Effector CD8-positive, alpha-beta T cell (primary cell): ENCODE data around the gene MADCAM1.
"Not testable (repeated sequence)": the region's sequence is repeated elsewhere in the genome, so short reads cannot be mapped to it uniquely, and the experiment has no call there.

Experiments used
- DNase-seq: peaks from one replicate; lab custom pipeline; 2025; lab: John Stamatoyannopoulos, UW

Gene MADCAM1

GRCh38 chr19:465056-465816 lies 31.1 kb upstream of the MADCAM1 start:
- DNase-seq: no peak

GRCh38 chr19:467554-467953 lies 28.7 kb upstream of the MADCAM1 start:
- no peak for DNase-seq

DNA sequence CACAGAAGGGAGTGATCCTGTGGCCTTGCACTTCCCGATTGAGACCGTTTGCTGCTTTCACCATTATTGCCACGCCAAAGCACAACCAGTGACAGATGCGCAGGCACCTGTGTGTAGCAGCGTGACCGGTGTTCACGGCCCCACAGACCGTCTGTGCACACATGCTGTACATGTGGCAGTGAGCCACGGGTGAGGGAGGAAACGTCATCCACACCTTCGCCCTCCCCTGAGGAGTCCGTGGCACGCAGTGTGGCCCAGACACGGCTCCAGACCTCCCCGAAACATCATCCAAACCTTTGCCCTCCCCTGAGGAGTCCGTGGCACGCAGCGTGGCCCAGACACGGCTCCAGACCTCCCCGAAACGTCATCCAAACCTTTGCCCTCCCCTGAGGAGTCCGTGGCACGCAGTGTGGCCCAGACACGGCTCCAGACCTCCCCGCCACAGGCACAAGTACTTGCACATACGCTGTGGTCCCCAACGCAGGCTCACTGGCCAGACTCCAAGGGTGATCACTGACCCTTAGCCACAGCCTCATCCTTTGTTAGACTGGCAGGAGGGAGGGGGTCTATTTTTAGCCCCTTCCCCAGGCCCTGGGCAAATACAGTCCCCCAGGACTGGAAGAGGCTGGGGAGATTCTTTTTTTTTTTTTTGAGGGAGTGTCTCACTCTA lies 27.6 kb upstream of the MADCAM1 start:
- no peak for DNase-seq

GRCh38 chr19:469833-470232 lies 26.5 kb upstream of the MADCAM1 start:
- DNase-seq: no peak

DNA sequence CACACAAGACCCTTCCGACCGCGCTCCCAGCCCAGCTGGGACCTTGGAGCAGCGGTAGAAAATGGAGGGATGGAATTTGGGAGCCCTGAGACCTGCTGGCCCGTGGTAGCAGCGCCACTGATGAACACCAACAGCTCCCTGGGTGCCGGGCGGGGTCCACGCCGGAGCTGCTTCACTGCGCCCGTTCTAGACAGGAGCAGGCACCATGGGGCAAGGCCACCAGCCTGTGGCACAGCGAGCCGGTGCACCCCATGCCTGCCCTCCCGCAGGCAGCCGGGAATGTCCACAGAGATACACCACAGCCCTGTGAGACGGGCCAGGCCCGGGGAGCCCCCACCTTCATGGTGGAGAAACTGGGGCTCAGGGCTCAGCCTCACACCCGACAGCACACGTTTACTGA lies 25.6 kb upstream of the MADCAM1 start:
- DNase-seq: no peak

GRCh38 chr19:472005-472858 lies 24.1 kb upstream of the MADCAM1 start:
- DNase-seq: no peak

DNA sequence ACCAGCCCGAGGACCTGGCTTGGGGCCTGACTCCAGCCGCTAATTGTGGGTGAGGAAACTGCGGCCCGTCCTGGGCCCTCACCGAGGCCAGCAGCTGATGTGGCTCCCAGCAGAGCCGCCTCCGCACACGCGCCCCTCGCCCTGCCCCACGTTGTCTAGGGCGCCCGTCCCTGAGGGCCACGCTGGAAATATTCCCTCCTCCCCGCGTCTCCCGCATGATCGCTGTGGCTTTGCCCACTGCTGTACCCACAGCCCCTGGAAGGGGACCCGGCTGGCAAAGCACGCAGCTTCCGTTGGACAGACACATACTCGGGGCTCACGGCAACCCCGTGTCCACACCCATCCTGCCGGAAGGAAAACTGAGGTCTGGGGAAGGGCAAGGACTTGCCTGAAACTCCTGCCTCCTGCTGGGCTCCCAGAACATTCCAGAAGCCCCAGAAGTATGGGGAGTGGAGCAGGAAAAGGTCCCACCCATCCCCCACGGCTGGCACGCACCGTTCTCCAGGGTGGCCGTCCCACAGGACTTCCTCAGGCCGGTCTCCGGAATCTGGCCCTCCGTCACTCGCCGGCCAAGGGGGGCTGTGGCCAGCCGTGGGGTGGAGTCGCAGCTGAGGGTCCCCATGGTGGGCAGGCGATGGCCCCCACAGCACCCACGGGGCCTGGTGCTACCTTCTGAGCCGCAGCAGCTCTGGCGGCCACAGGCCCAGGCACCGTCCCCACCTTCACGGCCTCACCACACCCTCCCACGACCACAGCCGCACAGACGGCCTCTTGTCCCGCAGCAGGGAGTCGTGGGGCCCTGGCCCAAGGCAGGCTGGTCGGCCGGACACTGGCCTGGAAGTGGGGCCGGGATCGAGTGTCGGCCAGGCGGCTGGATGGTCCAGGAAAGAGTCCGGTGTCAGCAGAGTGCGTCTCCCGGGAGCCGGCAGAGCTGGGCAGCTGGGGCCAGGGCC lies 21.9 kb upstream of the MADCAM1 start:
- DNase-seq: no peak

- DNase-seq: no peak
These were observed 20.9 kb upstream of the MADCAM1 start for GRCh38 chr19:475360-475759.

- no peak for DNase-seq
These were observed 17.9 kb upstream of the MADCAM1 start for GRCh38 chr19:478236-478903.

DNA sequence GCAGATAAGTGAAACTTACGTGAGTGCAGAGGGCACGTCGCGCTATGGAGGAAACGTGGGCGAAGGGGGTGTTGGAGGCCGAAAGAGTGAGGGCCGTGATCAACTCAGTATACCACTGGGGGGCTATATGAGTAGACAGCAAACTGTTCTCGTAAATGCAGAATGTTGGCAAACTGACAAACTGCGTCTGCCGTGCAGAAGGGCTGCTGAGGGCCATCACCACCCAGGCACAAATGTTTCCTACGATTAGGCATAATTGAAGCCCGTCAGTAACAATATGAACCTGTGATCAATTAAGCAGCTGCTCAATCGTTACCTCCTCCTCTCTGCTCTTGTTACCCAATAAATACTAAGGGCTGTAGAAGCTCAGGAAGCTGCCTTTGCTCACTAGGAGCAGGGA lies 17.3 kb upstream of the MADCAM1 start:
- DNase-seq: no peak

- peak; percentile 31 for DNase-seq
These were observed 16.1 kb upstream of the MADCAM1 start for GRCh38 chr19:480016-480855.

GRCh38 chr19:481100-481499 lies 15.2 kb upstream of the MADCAM1 start:
- DNase-seq: not testable (repeated sequence)

DNA sequence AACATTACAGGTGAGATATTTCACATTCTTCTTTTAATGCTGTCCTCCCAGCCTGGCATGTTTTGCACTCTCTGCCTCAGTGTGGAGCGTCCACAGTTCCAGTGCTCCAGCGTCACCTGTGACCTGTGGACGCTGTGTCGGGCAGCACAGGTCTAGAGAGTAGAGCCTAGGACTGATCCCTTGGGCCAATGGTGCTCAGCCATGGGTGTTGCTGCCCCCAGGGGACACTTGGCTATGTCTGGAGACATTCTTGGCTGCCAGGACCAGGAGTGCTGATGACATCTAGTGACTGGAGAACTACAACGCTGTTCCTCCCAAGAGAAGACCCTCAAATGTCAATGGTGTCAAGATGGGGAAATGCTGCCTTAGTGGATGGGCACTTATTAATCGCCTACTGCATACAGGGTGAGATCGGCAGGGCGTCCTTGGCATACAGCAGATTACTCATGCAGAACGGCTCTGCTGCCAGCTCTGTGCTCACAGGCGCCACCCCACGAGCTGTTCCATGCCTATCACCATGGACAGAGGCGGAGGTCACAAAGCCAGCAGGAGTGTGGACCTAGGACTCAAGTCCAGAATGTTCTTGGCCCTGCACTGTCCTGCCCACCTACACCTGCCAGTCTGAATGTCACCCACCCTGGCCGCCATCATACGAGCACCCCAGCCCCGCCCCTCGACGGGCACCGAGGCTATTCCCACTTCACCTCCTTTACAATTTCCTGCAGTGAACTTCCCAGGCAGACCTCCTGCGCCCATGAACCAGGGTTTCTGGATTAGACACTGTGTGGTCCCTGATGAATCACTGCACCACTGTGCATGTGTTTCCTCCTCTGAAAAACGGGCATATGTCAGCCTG lies 13.9 kb upstream of the MADCAM1 start:
- DNase-seq: no peak

DNA sequence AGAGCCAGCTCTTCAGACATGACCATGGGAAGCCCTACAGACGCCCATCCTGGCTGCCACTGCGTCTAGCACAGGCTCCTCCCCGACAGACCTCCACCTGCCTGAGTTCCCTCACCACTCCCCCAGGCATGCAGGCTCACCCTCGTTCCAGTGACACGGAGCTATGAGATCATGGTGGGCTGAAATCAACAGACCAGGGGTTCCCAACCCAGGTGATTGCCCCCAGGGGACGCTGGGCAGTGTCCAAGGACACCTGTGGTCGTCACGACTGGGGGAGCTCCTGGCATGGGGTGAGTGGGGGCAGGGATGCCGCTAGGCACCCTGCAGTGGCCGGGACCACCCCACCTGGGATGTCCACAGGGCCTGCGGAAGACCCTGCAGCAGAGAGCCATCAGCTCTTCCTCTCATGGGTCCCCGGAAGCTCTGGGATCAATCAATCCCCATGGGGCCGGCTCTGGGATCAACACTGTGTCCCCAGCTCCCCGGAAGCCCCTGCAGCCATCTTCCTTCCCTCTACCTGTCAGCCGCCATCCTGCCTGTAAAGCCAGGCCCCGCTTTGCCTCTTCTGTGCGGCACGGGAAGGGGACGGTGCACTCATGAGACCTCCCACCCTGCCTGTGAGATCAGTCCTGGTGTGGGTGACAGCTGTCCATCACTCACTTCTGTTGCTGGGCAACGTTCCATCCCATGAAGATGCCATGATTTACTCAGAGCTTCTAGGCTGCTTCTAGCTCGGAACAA lies 12.8 kb upstream of the MADCAM1 start:
- DNase-seq: no peak

GRCh38 chr19:484494-484893 lies 11.8 kb upstream of the MADCAM1 start:
- no peak for DNase-seq

- no peak for DNase-seq
These were observed 11.2 kb upstream of the MADCAM1 start for GRCh38 chr19:485077-485476.

- DNase-seq: no peak
These were observed 10.6 kb upstream of the MADCAM1 start for GRCh38 chr19:485583-486236.
